Esophagus muscularis mucosa (tissue), 4 donors: Measurements from ENCODE around the gene DAAM2. TPM values are rescaled to one million over a fixed set of nuclear protein-coding genes. Genes with fewer than 3 reads are reported as not detected.

ENCODE experiments used
- DNase-seq: peaks from one replicate; pipeline ENCODE4 v3.0.0-alpha.2; 2017; ENCODE audit errors: extremely low spot score
- H3K27ac ChIP-seq, 4 donors: fragments of 200-600 bp; sonication (generic); replicated peaks in 1 of 4; 1 replicate in 3 of 4; 2 replicates in 1 of 4; pipeline ENCODE4 v1.5.1; 2016 to 2019; ENCODE audit warnings: mild to moderate bottlenecking in 1 of 4
- H3K27me3 ChIP-seq, 4 donors: fragments of 200-600 bp; sonication (generic); one replicate each; pipeline versions ENCODE4 v1.5.1 to v1.6.0; 2016 to 2019
- H3K36me3 ChIP-seq, 4 donors: fragments of 200-600 bp; sonication (generic); one replicate each; pipeline ENCODE4 v1.5.1; 2016 to 2019
- H3K4me1 ChIP-seq, 4 donors: fragments of 200-600 bp; sonication (generic); one replicate each; pipeline ENCODE4 v1.5.1; 2016 to 2019
- H3K4me3 ChIP-seq, 4 donors: fragments of 200-600 bp; sonication (generic); 1 replicate in 2 of 4; 2 replicates in 2 of 4; pipeline ENCODE4 v1.5.1; 2016 to 2019; ENCODE audit warnings: mild to moderate bottlenecking in 4 of 4, moderate library complexity in 1 of 4
- H3K9me3 ChIP-seq, 4 donors: fragments of 200-600 bp; sonication (generic); 1 replicate in 3 of 4; 2 replicates in 1 of 4; pipeline ENCODE4 v1.5.1; 2016 to 2019
- EP300 ChIP-seq: sonication (generic); formaldehyde crosslinking; IDR thresholded peaks from one replicate; pipeline ENCODE4 v1.6.1; 2017; ENCODE audit warnings: antibody characterized with exemption
- POLR2A ChIP-seq: fragments of 450-650 bp; IDR thresholded peaks from one replicate; pipeline ENCODE4 v1.6.1; 2017; ENCODE audit warnings: antibody characterized with exemption, moderate library complexity, mild to moderate bottlenecking, low read depth
- POLR2AphosphoS5 ChIP-seq, 2 donors: sonication (generic); formaldehyde crosslinking; IDR thresholded peaks; one replicate each; pipeline ENCODE4 v1.6.1; 2017; ENCODE audit warnings: antibody characterized with exemption in 2 of 2
- WGBS: methylation state at CpG from one replicate; pipeline ENCODE4 v1.1.5; 2018; 5-methylcytosine and 5-hydroxymethylcytosine counted together
- intact Hi-C: fragments of 100-400 bp; cut with DNase I; formaldehyde crosslinking; loops from one replicate; pipeline ENCODE4 v1.15.1; 2023
- total RNA-seq, 4 donors: library from RNA; depleted of rRNA; stranded (reverse); fragments of >200 nt; gene quantifications; one replicate each; pipeline versions ENCODE4 v1.1.0 to v1.2.1, GENCODE V29; 2016
- TF ChIP-seq, protein P1 (sequence below), 3 experiments: fragments of 200-600 bp in 2 of 3; fragments of 450-650 bp in 1 of 3; sonication (generic) in 2 of 3; IDR thresholded peaks; one replicate each; pipeline ENCODE4 v1.5.1; 2017 to 2019; ENCODE audit warnings: antibody characterized with exemption in 3 of 3, mild to moderate bottlenecking in 2 of 3, moderate library complexity in 1 of 3

Gene DAAM2
- total RNA-seq, 4 donors from 2014 or later = 221 to 446 (median 392) TPM

DNA sequence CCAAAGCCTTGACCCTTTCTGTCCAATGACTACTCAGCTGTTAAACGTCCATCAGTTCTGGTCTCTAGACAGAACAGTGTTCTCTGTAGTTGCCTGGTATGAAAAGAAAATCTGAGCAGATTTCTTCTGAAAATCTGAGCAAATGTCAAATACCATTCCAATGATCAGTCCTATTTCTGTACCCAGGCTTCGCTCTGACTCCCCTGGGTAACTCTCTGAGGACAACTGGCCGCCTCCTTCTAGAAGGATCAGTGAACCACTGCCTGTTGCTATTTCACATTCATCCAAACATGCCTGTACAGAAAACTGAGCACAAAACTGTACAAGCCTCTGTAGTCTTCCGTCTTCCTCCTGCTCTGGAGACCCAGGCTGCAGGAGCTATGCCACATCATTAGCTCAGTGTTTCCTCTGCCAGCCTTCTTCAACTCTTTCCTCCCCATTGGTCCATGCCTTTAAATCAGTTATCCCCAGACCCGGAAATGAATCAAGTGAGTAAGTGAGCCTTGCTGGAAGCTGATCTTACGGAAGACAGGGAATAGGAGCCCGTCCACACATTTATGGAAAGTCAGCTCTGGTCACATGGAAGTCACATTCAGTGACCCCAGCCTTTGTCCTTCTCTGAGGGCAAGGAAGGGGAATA, 63.3 kb downstream of the DAAM2 start:
- Histone ChIP-seq H3K4me3 (no peak overlapping the region), H3K27ac (peak overlapping the region; percentile 66 to 87 (median 73)), H3K9me3 (no peaks in the 10 kb centered on the region), H3K36me3 (peaks cover 15 to 49% (median 33%) of the 10 kb centered on the region in 4 donors), H3K4me1 (peaks cover 33 to 81% (median 73%) of the 10 kb centered on the region in 4 donors), H3K27me3 (no peaks in the 10 kb centered on the region)
- intact Hi-C loops = no loop called here
- DNase-seq = no peak
- TF ChIP-seq POLR2AphosphoS5 (IDR thresholded peaks at IDR 0.05) (peak in 1 of 2 donors; percentile 30), POLR2A (no peak)
- WGBS = 74% methylated on average over 7 of the region's 7 CpGs

DNA sequence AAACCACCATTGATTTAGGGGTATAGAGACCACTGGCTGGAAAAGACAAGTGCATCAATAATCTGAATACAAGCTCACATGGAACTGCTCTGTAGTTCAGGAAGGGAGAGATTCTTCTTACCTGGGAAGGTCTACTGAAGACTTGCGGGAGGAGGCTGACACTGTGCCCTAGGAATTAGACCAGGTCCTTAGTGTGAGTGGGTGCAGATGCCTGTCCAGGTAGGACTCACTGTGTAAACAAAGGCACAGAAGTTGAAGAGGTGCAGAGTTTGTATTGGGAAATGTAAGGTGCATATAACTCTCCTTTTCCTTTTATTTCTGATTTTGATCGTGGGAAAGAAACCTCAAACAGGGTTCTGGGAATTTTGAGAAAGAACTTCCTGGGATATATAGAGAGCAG, 66.8 kb downstream of the DAAM2 start:
- DNase-seq = no peak
- peak overlapping the region in 2 of 4 donors; percentile 5 to 43 for H3K27ac ChIP-seq
- intact Hi-C loops = no loop called here
- 69% methylated on average over 2 of the region's 2 CpGs for WGBS
- peaks cover 4 to 67% (median 61%) of the 10 kb centered on the region in 4 donors for H3K4me1 ChIP-seq
- no peaks in the 10 kb centered on the region for H3K27me3 ChIP-seq
- TF ChIP-seq EP300 (no peak), POLR2AphosphoS5 (IDR thresholded peaks at IDR 0.05) (no peak), POLR2A (no peak)
- TF ChIP-seq, protein P1, sequence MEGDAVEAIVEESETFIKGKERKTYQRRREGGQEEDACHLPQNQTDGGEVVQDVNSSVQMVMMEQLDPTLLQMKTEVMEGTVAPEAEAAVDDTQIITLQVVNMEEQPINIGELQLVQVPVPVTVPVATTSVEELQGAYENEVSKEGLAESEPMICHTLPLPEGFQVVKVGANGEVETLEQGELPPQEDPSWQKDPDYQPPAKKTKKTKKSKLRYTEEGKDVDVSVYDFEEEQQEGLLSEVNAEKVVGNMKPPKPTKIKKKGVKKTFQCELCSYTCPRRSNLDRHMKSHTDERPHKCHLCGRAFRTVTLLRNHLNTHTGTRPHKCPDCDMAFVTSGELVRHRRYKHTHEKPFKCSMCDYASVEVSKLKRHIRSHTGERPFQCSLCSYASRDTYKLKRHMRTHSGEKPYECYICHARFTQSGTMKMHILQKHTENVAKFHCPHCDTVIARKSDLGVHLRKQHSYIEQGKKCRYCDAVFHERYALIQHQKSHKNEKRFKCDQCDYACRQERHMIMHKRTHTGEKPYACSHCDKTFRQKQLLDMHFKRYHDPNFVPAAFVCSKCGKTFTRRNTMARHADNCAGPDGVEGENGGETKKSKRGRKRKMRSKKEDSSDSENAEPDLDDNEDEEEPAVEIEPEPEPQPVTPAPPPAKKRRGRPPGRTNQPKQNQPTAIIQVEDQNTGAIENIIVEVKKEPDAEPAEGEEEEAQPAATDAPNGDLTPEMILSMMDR (IDR thresholded peaks at IDR 0.05) = no peak
- H3K36me3 ChIP-seq = peaks cover 32 to 84% (median 60%) of the 10 kb centered on the region in 4 donors
- H3K4me3 ChIP-seq = no peak overlapping the region
- no peaks in the 10 kb centered on the region for H3K9me3 ChIP-seq

DNA sequence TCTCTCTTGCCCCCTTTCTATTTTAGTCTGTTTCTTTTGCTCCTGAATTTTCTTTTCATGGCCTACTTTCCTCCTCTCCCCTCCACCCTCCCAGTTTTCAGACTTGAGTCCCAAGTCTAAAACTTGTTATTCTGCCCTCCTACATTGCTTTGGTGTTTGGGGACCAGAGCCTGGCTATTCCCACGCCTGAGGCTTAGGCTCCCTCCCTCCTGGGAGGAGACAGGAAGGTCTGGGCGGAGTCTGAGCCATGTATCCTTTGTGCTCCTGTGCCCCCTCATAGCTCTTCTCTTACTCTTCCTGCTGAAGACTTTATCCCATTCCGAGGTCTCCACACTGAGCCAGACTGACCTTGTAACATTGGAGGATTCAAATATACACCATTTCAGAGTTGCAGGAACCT, 69.5 kb downstream of the DAAM2 start:
- H3K4me1 ChIP-seq = peaks cover 4 to 56% (median 48%) of the 10 kb centered on the region in 4 donors
- H3K27ac ChIP-seq = peak overlapping the region; percentile 9 to 48 (median 24)
- WGBS = 68% methylated on average over 3 of the region's 3 CpGs
- no peaks in the 10 kb centered on the region for H3K27me3 ChIP-seq
- H3K36me3 ChIP-seq = peaks cover 27 to 98% (median 68%) of the 10 kb centered on the region in 4 donors
- intact Hi-C loops = no loop called here
- H3K9me3 ChIP-seq = no peaks in the 10 kb centered on the region
- TF ChIP-seq POLR2AphosphoS5 (IDR thresholded peaks at IDR 0.05) (peak in 1 of 2 donors; percentile 17), EP300 (no peak)
- no peak for DNase-seq
- no peak overlapping the region for H3K4me3 ChIP-seq

DNA sequence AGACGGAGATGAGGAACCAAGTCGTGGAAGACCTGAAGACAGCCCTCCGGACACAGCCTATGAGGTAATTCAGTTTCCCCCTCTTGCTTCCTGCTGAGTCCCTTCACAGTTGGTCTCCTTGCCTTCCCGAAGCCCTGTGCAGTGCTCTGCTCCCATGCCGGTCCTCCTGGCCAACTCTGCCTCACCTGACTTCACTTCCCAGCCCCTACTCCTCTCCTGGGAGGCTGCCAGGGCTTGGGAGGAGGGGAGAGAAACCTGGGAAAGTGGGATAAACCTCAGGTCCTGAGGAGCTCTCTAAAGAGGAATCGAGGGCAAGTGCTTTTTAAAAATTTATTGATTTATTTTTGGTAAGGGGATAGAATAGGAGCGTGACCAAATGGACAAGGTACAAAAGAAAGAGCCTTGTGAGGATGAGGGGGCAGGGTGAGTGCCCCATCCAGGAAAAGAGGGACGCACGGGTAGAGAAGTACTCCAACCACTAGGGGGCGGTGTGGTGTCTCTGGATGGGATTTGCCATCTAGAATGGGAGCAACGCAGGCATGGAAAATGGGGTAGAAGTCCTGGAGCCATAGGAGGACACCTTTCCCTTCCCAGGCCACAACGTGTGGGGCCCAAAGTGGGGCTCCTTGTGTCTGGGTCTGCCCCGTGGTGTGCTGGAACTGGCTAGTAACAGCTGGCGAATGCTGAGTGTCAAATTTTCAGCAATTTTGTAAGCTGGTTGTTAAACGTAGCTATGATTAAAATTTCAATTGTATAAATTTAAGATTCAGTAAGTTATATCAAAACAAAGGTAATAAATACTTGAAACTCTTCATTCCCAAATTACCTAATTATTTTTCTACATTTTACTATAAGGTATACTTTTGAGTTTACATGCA, 73.1 kb downstream of the DAAM2 start:
- WGBS = 49% methylated on average over 15 of the region's 15 CpGs
- Histone ChIP-seq H3K36me3 (peaks cover 44 to 100% (median 73%) of the 10 kb centered on the region in 4 donors), H3K4me3 (no peak overlapping the region), H3K27ac (peak overlapping the region; percentile 50 to 59 (median 54)), H3K4me1 (peaks cover 1 to 46% (median 34%) of the 10 kb centered on the region in 4 donors), H3K9me3 (no peaks in the 10 kb centered on the region), H3K27me3 (no peaks in the 10 kb centered on the region)
- intact Hi-C loops = no loop called here
- no peak for DNase-seq
- TF ChIP-seq, protein P1 (IDR thresholded peaks at IDR 0.05) = peak; percentile 70 to 90 (median 78)
- TF ChIP-seq POLR2A (no peak), POLR2AphosphoS5 (IDR thresholded peaks at IDR 0.05) (peak; percentile 11 to 25), EP300 (no peak)

DNA sequence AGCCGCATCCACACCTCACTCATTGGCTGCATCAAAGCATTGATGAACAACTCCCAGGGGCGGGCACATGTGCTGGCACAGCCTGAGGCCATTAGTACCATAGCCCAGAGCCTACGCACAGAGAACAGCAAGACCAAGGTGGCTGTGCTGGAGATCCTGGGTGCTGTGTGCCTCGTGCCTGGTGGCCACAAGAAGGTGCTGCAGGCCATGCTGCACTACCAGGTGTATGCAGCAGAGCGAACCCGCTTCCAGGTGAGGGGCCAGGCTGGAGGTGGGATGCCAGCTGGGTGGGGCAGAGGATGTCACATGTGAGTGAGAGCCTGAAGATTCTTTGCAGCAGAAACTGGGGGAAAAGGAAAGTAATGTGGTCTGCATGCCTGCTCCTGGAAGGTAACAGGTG, 75.4 kb downstream of the DAAM2 start:
- WGBS = 84% methylated on average over 6 of the region's 6 CpGs
- no peak for TF ChIP-seq EP300
- TF ChIP-seq POLR2A = no peak
- TF ChIP-seq POLR2AphosphoS5 (IDR thresholded peaks at IDR 0.05) = no peak
- TF ChIP-seq, protein P1 (IDR thresholded peaks at IDR 0.05) = no peak
- H3K9me3 ChIP-seq = no peaks in the 10 kb centered on the region
- no peaks in the 10 kb centered on the region for H3K27me3 ChIP-seq
- DNase-seq = no peak
- no peak overlapping the region for H3K27ac ChIP-seq
- no peak overlapping the region for H3K4me3 ChIP-seq
- intact Hi-C loops = no loop called here
- H3K36me3 ChIP-seq = peaks cover 49 to 100% (median 75%) of the 10 kb centered on the region in 4 donors
- H3K4me1 ChIP-seq = peaks cover 0 to 29% (median 23%) of the 10 kb centered on the region in 4 donors
